SU-DHL-6 (cell line): ENCODE results near the gene NR1D1.

Experiments used
- CTCF ChIP-seq: fragments of 200-600 bp; sonication (generic); IDR thresholded peaks from one replicate; pipeline ENCODE4 v1.5.1; 2017; ENCODE audit warnings: antibody characterized with exemption, mild to moderate bottlenecking, low read length, moderate library complexity; ENCODE audit not compliant: insufficient read depth, poor library complexity, severe bottlenecking
- EZH2phosphoT487 ChIP-seq: fragments of 200-600 bp; sonication (generic), shearing (Covaris generic); conservative IDR thresholded peaks from 2 replicates; pipeline ENCODE4 v1.6.1; 2018; ENCODE audit warnings: mild to moderate bottlenecking, antibody characterized with exemption, low read length, moderate library complexity, mixed read lengths

GRCh38 chr17:40070709-40071312, 29.6 kb downstream of the NR1D1 start:
- TF ChIP-seq CTCF (no peak), EZH2phosphoT487 (no peak)
